ENCODE data around the gene NRXN3.

The NRXN3 gene

GRCh38 chr14:79809849-79810612 lies 1639.9 kb downstream of the NRXN3 start:
- no peak overlapping the region for H3K27ac Mint-ChIP-seq
- H3K4me3 Mint-ChIP-seq: no peak overlapping the region
- H3K9me3 Mint-ChIP-seq: no peaks in the 10 kb centered on the region
- H3K27me3 Mint-ChIP-seq: no peaks in the 10 kb centered on the region
- no peaks in the 10 kb centered on the region for H3K36me3 Mint-ChIP-seq (ENCODE audit: low read depth)
- intact Hi-C loops (cut with micrococcal nuclease): no loop called here
- no peaks in the 10 kb centered on the region for H3K4me1 Mint-ChIP-seq (ENCODE audit: low read depth)

DNA sequence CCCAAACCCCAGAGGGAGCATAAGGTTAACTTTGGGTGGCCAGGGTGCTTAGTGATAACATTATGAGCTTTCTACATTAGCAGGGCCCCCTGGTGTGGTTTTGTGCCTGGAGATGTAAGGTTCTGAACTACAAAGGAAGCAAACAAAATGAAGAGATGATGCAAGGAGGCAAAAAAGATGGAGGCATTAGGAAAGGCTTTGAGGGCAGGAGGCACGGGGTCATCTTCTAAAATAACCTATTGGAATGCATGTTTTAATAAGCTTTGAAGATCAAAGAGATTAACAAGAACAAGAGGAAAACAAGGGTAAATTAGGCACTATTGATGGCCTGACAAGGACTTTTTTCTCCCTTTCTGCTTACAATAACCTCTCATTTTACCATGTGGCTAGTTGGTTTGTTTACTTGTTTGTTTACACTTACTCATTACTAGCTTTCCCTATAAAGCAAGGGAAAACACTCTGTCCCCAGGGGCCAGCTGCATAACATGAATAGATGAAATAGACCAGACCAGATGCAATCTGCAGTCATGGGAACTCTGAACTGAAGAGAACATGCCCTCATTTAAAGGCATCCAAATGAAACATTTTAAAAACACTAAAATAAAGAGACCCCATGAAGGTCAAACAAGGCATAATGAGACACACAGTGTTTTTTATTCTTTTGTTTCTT lies 1650.8 kb downstream of the NRXN3 start:
- H3K4me3 Mint-ChIP-seq: no peak overlapping the region
- peaks cover 7% of the 10 kb centered on the region for H3K9me3 Mint-ChIP-seq
- no peaks in the 10 kb centered on the region for H3K36me3 Mint-ChIP-seq (ENCODE audit: low read depth)
- H3K27me3 Mint-ChIP-seq: no peaks in the 10 kb centered on the region
- H3K4me1 Mint-ChIP-seq (ENCODE audit: low read depth): no peaks in the 10 kb centered on the region
- no peak overlapping the region for H3K27ac Mint-ChIP-seq
- intact Hi-C loops (cut with micrococcal nuclease): no loop called here

DNA sequence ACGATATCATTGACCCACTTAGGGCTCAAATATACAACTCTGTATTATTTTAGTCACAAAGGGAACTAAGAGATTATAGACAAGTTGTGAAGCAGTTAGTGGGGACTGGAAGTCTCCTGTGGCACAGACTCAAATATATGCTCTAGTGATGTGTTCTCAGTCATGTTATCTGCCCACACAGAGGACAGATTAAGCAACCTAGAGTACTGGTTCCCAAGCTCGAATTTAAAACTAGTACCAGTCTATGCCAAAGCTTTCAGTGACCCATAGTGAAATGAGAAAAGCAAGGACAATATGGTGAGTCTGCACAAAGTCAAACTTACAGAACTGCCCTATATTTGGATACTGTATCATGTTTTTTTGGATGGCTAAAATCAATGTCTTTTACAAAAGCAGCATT lies 1651.9 kb downstream of the NRXN3 start:
- H3K36me3 Mint-ChIP-seq (ENCODE audit: low read depth): no peaks in the 10 kb centered on the region
- H3K9me3 Mint-ChIP-seq: peaks cover 8% of the 10 kb centered on the region
- H3K27ac Mint-ChIP-seq: no peak overlapping the region
- intact Hi-C loops (cut with micrococcal nuclease): no loop called here
- no peaks in the 10 kb centered on the region for H3K27me3 Mint-ChIP-seq
- no peak overlapping the region for H3K4me3 Mint-ChIP-seq
- no peaks in the 10 kb centered on the region for H3K4me1 Mint-ChIP-seq (ENCODE audit: low read depth)

- intact Hi-C loops (cut with micrococcal nuclease): no loop called here
- no peak overlapping the region for H3K27ac Mint-ChIP-seq
- H3K4me1 Mint-ChIP-seq (ENCODE audit: low read depth): no peaks in the 10 kb centered on the region
- no peaks in the 10 kb centered on the region for H3K36me3 Mint-ChIP-seq (ENCODE audit: low read depth)
- H3K4me3 Mint-ChIP-seq: no peak overlapping the region
- H3K9me3 Mint-ChIP-seq: peaks cover 7% of the 10 kb centered on the region
- H3K27me3 Mint-ChIP-seq: no peaks in the 10 kb centered on the region
Measured at GRCh38 chr14:79825046-79825521, 1654.9 kb downstream of the NRXN3 start.

DNA sequence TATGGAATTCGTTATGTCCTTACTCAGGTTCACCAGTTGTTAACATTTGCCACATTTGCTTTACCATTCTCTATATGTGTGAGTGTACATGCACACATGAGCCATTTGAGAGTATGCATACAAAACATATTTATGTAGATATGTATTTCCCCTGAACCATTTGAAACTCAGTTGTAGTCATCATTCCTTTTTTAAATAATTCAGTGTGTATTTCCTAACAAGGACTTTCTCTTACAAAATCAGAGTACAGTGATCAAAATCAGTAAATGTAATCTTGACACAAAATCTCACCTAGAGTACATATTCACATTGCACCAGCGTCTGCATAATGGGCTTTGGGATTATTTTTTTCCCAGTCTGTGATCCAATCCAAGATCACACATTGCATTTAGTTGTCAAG lies 1656.2 kb downstream of the NRXN3 start:
- H3K4me1 Mint-ChIP-seq (ENCODE audit: low read depth): no peaks in the 10 kb centered on the region
- H3K36me3 Mint-ChIP-seq (ENCODE audit: low read depth): no peaks in the 10 kb centered on the region
- H3K9me3 Mint-ChIP-seq: peaks cover 12% of the 10 kb centered on the region
- H3K4me3 Mint-ChIP-seq: no peak overlapping the region
- H3K27ac Mint-ChIP-seq: no peak overlapping the region
- intact Hi-C loops (cut with micrococcal nuclease): no loop called here
- H3K27me3 Mint-ChIP-seq: no peaks in the 10 kb centered on the region

- intact Hi-C loops (cut with micrococcal nuclease): no loop called here
- Mint-ChIP-seq H3K9me3 (peaks cover 12% of the 10 kb centered on the region), H3K27me3 (no peaks in the 10 kb centered on the region), H3K27ac (no peak overlapping the region), H3K4me1 (ENCODE audit: low read depth) (no peaks in the 10 kb centered on the region), H3K4me3 (no peak overlapping the region), H3K36me3 (ENCODE audit: low read depth) (no peaks in the 10 kb centered on the region)
Measured at GRCh38 chr14:79829405-79830166, 1659.4 kb downstream of the NRXN3 start.

GRCh38 chr14:79831195-79831892 lies 1661.2 kb downstream of the NRXN3 start:
- Mint-ChIP-seq H3K27ac (no peak overlapping the region), H3K9me3 (peaks cover 12% of the 10 kb centered on the region), H3K36me3 (ENCODE audit: low read depth) (no peaks in the 10 kb centered on the region), H3K27me3 (no peaks in the 10 kb centered on the region), H3K4me3 (no peak overlapping the region), H3K4me1 (ENCODE audit: low read depth) (no peaks in the 10 kb centered on the region)
- intact Hi-C loops (cut with micrococcal nuclease): no loop called here

DNA sequence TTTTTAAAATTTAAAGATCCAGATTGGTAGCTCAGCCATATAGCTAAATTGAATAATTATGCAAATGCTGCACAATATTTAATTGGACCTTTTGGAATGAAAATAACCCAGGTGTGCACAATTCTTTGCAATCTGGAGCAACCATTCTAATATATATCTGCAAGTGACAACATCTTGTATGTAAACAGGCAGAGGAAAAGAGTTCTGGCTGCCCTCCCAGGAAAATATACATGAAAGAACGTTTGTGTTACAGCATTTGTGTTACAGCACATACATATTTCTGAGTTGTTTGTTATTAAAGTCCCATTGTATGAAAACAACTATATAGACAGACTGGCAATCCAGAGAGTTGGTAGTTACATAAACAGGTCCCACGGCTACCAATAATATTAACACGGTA lies 1663.6 kb downstream of the NRXN3 start:
- Mint-ChIP-seq H3K4me3 (no peak overlapping the region), H3K27ac (no peak overlapping the region), H3K9me3 (peaks cover 6% of the 10 kb centered on the region), H3K36me3 (ENCODE audit: low read depth) (no peaks in the 10 kb centered on the region), H3K4me1 (ENCODE audit: low read depth) (no peaks in the 10 kb centered on the region), H3K27me3 (no peaks in the 10 kb centered on the region)
- intact Hi-C loops (cut with micrococcal nuclease): no loop called here

DNA sequence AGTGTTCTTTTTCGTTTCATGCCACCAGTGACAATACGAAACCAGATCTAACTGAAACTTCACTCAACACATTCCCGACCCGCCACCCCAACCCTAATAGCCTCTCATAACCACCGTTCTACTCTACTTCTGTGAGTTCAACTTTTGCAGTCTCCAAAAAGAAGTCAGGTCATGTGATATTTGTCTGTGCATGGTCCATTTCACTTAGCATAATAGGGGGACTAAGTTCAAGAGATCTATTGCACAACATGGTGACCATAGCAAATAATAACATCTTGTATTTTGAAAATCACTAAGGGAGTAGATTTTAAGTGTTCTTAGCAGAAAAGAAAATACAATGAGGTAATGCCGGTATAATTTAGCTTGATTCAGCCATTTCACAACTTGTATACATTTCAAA lies 1664.7 kb downstream of the NRXN3 start:
- Mint-ChIP-seq H3K4me3 (no peak overlapping the region), H3K27ac (no peak overlapping the region), H3K36me3 (ENCODE audit: low read depth) (no peaks in the 10 kb centered on the region), H3K4me1 (ENCODE audit: low read depth) (no peaks in the 10 kb centered on the region), H3K9me3 (peaks cover 6% of the 10 kb centered on the region), H3K27me3 (no peaks in the 10 kb centered on the region)
- intact Hi-C loops (cut with micrococcal nuclease): no loop called here

DNA sequence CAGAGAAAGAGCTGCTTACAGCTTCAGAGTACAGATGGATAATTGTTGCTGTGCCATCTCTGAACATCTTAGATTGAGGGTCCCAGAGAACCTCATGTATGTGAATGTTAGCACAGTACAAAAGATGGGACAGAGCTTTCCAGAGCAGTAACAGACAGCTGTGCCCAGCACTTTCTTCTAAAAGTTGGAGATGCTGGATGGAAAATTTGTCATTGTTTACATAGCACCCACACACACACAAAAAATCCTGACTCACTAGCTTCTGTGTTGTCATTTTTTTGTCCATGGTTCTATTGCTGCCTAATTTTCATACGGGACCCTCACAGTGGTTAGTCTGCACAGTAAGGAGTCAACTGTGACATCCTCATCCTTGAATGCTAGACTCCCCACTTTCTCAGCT lies 1666.4 kb downstream of the NRXN3 start:
- H3K4me3 Mint-ChIP-seq: no peak overlapping the region
- no peaks in the 10 kb centered on the region for H3K9me3 Mint-ChIP-seq
- intact Hi-C loops (cut with micrococcal nuclease): no loop called here
- no peak overlapping the region for H3K27ac Mint-ChIP-seq
- H3K4me1 Mint-ChIP-seq (ENCODE audit: low read depth): no peaks in the 10 kb centered on the region
- H3K36me3 Mint-ChIP-seq (ENCODE audit: low read depth): no peaks in the 10 kb centered on the region
- no peaks in the 10 kb centered on the region for H3K27me3 Mint-ChIP-seq

DNA sequence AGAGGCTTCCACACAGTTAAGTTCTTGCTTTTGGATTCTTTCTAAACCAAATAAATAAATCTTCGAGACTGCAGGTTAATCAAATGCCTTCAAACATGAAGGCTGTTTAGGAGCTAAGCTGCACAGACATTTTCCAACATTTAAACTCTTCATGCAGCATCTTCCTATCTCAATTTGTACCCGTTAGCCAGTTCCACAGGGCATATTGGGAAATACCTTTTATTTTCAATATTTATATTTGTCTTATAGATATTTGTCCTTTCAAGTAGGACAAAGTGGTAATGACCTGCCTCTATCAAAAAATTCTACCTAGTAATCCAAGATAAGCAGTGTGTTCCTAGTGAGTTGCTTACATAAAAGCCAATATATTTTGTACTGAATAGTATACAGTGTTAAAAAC lies 1667.5 kb downstream of the NRXN3 start:
- Mint-ChIP-seq H3K36me3 (ENCODE audit: low read depth) (no peaks in the 10 kb centered on the region), H3K9me3 (no peaks in the 10 kb centered on the region), H3K27ac (no peak overlapping the region), H3K4me3 (no peak overlapping the region), H3K4me1 (ENCODE audit: low read depth) (no peaks in the 10 kb centered on the region), H3K27me3 (no peaks in the 10 kb centered on the region)
- intact Hi-C loops (cut with micrococcal nuclease): no loop called here

DNA sequence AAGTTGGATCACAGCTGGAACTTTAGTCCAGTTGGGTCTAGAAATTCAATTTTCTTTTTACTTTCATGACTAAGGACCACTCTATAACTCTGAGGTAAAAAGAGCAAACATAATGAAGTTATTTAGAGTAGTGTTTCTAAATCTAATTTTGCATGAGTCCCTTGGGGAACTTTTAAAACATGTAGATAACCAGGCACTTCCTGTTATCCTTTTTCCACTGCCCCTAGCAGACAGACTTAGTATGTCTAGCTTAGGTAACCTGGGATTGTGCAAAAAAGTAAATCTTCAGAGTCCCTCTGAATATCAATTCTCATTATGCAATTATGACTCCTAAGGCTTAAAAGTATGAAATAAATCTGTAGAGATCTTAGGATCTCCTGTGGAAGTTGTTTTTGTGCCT lies 1669.9 kb downstream of the NRXN3 start:
- Mint-ChIP-seq H3K27ac (no peak overlapping the region), H3K4me1 (ENCODE audit: low read depth) (no peaks in the 10 kb centered on the region), H3K9me3 (peaks cover 2% of the 10 kb centered on the region), H3K4me3 (no peak overlapping the region), H3K27me3 (no peaks in the 10 kb centered on the region), H3K36me3 (ENCODE audit: low read depth) (no peaks in the 10 kb centered on the region)
- intact Hi-C loops (cut with micrococcal nuclease): no loop called here

GRCh38 chr14:79840831-79841230 lies 1670.7 kb downstream of the NRXN3 start:
- H3K36me3 Mint-ChIP-seq (ENCODE audit: low read depth): no peaks in the 10 kb centered on the region

GRCh38 chr14:79841433-79841832 lies 1671.3 kb downstream of the NRXN3 start:
- no peaks in the 10 kb centered on the region for H3K27me3 Mint-ChIP-seq
- H3K4me1 Mint-ChIP-seq (ENCODE audit: low read depth): no peaks in the 10 kb centered on the region
- H3K4me3 Mint-ChIP-seq: no peak overlapping the region
- H3K9me3 Mint-ChIP-seq: peaks cover 13% of the 10 kb centered on the region
- intact Hi-C loops (cut with micrococcal nuclease): no loop called here
- H3K27ac Mint-ChIP-seq: no peak overlapping the region
- H3K36me3 Mint-ChIP-seq (ENCODE audit: low read depth): no peaks in the 10 kb centered on the region

More at GRCh38 chr14:79840831-79841230, 1670.7 kb downstream of the NRXN3 start:
- Mint-ChIP-seq H3K9me3 (peaks cover 9% of the 10 kb centered on the region), H3K4me3 (no peak overlapping the region), H3K27ac (no peak overlapping the region), H3K27me3 (no peaks in the 10 kb centered on the region), H3K4me1 (ENCODE audit: low read depth) (no peaks in the 10 kb centered on the region)
- intact Hi-C loops (cut with micrococcal nuclease): no loop called here

Data from dendritic cell treated with granulocyte-macrophage colony-stimulating factor and Interleukin-4, amounts not matched to agents 40 ng/mL and 50 ng/mL, for 4 days (primary cell).